Jurkat, Clone E6-1 (cell line): ENCODE measurements around the gene GPR68.
"Not testable (repeated sequence)": the region's sequence is repeated elsewhere in the genome, so short reads cannot be mapped to it uniquely, and the experiment has no call there.

ENCODE experiments used
- DNase-seq: peaks from one replicate; pipeline ENCODE4 v3.0.0-alpha.2; 2011; ENCODE audit warnings: low read depth, low spot score
- H3K4me3 ChIP-seq: 2 replicates; pipeline ENCODE4 v1.5.1; 2011; ENCODE audit warnings: mild to moderate bottlenecking, low read length, control low read depth, moderate library complexity

Gene GPR68

GRCh38 chr14:91234791-91235114 is 9.8 kb downstream of the GPR68 start:
- no peak overlapping the region for H3K4me3 ChIP-seq

GRCh38 chr14:91233936-91234790 is 10.3 kb downstream of the GPR68 start:
- DNase-seq = no peak
- no peak overlapping the region for H3K4me3 ChIP-seq

More at GRCh38 chr14:91234791-91235114, 9.8 kb downstream of the GPR68 start:
- DNase-seq = no peak

GRCh38 chr14:91232603-91233002 is 11.9 kb downstream of the GPR68 start:
- DNase-seq = no peak
- H3K4me3 ChIP-seq = no peak overlapping the region

- no peak overlapping the region for H3K4me3 ChIP-seq
- no peak for DNase-seq
These were observed 12.5 kb downstream of the GPR68 start for GRCh38 chr14:91232052-91232451.

- no peak overlapping the region for H3K4me3 ChIP-seq
- DNase-seq = no peak
These were observed 13.1 kb downstream of the GPR68 start for GRCh38 chr14:91231446-91231845.

GRCh38 chr14:91230397-91231035 is 14.0 kb downstream of the GPR68 start:
- no peak overlapping the region for H3K4me3 ChIP-seq
- no peak for DNase-seq

GRCh38 chr14:91229743-91230200 is 14.7 kb downstream of the GPR68 start:
- peak; percentile 97 for DNase-seq
- peak overlapping the region; percentile 15 for H3K4me3 ChIP-seq

- H3K4me3 ChIP-seq = peak overlapping the region; percentile 15; the same call in 1 of the 2 replicates
- DNase-seq = no peak
These were observed 15.5 kb downstream of the GPR68 start for GRCh38 chr14:91229005-91229382.

- no peak for DNase-seq
- H3K4me3 ChIP-seq = no peak overlapping the region
These were observed 16.1 kb downstream of the GPR68 start for GRCh38 chr14:91228112-91229004.

GRCh38 chr14:91227183-91227628 is 17.3 kb downstream of the GPR68 start:
- peak; percentile 77 for DNase-seq
- no peak overlapping the region for H3K4me3 ChIP-seq

- not testable (repeated sequence) for DNase-seq, H3K4me3 ChIP-seq
These were observed 18.1 kb downstream of the GPR68 start for GRCh38 chr14:91226360-91226759.

GRCh38 chr14:91225025-91225424 is 19.5 kb downstream of the GPR68 start:
- no peak for DNase-seq

GRCh38 chr14:91223028-91223783 is 21.3 kb downstream of the GPR68 start:
- no peak for DNase-seq

More at GRCh38 chr14:91225025-91225424, 19.5 kb downstream of the GPR68 start:
- H3K4me3 ChIP-seq = no peak overlapping the region

GRCh38 chr14:91221270-91221669 is 23.2 kb downstream of the GPR68 start:
- DNase-seq = no peak
- H3K4me3 ChIP-seq = no peak overlapping the region

More at GRCh38 chr14:91223028-91223783, 21.3 kb downstream of the GPR68 start:
- H3K4me3 ChIP-seq = no peak overlapping the region

GRCh38 chr14:91220581-91221000 is 23.9 kb downstream of the GPR68 start:
- no peak for DNase-seq
- H3K4me3 ChIP-seq = no peak overlapping the region

- no peak overlapping the region for H3K4me3 ChIP-seq
- DNase-seq = no peak
These were observed 24.8 kb downstream of the GPR68 start for GRCh38 chr14:91219517-91220389.

- DNase-seq = no peak
- no peak overlapping the region for H3K4me3 ChIP-seq
These were observed 26.5 kb downstream of the GPR68 start for GRCh38 chr14:91218014-91218413.

GRCh38 chr14:91216731-91217226 is 27.7 kb downstream of the GPR68 start:
- H3K4me3 ChIP-seq = no peak overlapping the region
- DNase-seq = no peak
